Cardiac muscle cell (in vitro differentiated cells and primary cell): ENCODE measurements around the gene ARL4A. TPM values are rescaled to one million over a fixed set of nuclear protein-coding genes. Genes with fewer than 3 reads are reported as not detected.

Experiments
- DNase-seq, 2 donors: peaks; one replicate each; pipeline versions ENCODE4 v3.0.0 to v3.0.0-alpha.2; 2010 to 2017; ENCODE audit warnings: low read depth in 1 of 2, low spot score in 1 of 2
- H3K27ac ChIP-seq: fragments of 200-600 bp; sonication (generic); 2 replicates; pipeline ENCODE4 v1.5.1; 2016
- H3K27me3 ChIP-seq: fragments of 200-600 bp; sonication (generic); 2 replicates; pipeline ENCODE4 v1.6.0; 2016; ENCODE audit warnings: control low read depth
- H3K36me3 ChIP-seq: fragments of 200-600 bp; sonication (generic); 2 replicates; pipeline ENCODE4 v1.5.1; 2016; ENCODE audit warnings: control low read depth
- H3K4me1 ChIP-seq: fragments of 200-600 bp; sonication (generic); 2 replicates; pipeline ENCODE4 v1.8.1; 2017; ENCODE audit warnings: low read depth, mild to moderate bottlenecking, mixed run types
- H3K4me3 ChIP-seq: fragments of 200-600 bp; sonication (generic); 2 replicates; pipeline ENCODE4 v1.5.1; 2016; ENCODE audit warnings: mild to moderate bottlenecking
- H3K9me3 ChIP-seq: fragments of 200-600 bp; sonication (generic); 2 replicates; pipeline ENCODE4 v1.5.1; 2017; ENCODE audit warnings: low read depth, mild to moderate bottlenecking, control low read depth
- polyA plus RNA-seq: library from polyadenylated mRNA; unstranded; fragments of >200 nt; fragmentation: Nextera tagmentation; extraction: Ambion mirVana; gene quantifications from 2 replicates; pipeline ENCODE4 v1.2.1, GENCODE V29; 2016
- total RNA-seq: library from RNA; depleted of rRNA; stranded (reverse); fragments of >200 nt; gene quantifications from 2 replicates; pipeline ENCODE4 v1.2.3, GENCODE V29; 2016
- TF ChIP-seq, protein P1 (sequence below): IDR thresholded peaks from 2 replicates; pipeline ENCODE4 v1.5.1; 2012; ENCODE audit warnings: low read depth, mild to moderate bottlenecking, low read length

Gene ARL4A
- total and polyA plus RNA-seq, 2 experiments from 2014 or later: 6.5 to 10.0 TPM

DNA sequence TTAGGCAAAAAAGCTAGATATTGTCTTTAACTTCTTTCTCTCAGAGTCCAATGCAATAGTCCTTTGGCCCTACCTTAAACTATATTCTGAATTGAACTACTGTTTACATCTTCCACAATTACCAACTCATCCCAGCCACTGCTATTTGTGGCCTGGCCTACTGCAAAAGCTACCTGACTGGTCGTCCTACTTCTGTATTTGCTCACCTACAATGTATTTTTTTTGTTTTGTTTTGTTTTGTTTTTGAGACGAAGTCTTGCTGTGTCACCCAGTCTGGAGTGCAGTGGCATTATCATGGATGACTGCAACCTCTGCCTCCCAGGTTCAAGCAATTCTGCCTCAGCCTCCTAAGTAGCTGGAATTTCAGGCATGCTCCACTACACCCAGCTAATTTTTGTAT is 51.2 kb downstream of the ARL4A start:
- DNase-seq: no peak
- Histone ChIP-seq H3K9me3 (no peaks in the 10 kb centered on the region), H3K36me3 (no peaks in the 10 kb centered on the region), H3K4me3 (no peak overlapping the region), H3K27me3 (no peaks in the 10 kb centered on the region), H3K4me1 (no peaks in the 10 kb centered on the region), H3K27ac (no peak overlapping the region)
- TF ChIP-seq, protein P1, sequence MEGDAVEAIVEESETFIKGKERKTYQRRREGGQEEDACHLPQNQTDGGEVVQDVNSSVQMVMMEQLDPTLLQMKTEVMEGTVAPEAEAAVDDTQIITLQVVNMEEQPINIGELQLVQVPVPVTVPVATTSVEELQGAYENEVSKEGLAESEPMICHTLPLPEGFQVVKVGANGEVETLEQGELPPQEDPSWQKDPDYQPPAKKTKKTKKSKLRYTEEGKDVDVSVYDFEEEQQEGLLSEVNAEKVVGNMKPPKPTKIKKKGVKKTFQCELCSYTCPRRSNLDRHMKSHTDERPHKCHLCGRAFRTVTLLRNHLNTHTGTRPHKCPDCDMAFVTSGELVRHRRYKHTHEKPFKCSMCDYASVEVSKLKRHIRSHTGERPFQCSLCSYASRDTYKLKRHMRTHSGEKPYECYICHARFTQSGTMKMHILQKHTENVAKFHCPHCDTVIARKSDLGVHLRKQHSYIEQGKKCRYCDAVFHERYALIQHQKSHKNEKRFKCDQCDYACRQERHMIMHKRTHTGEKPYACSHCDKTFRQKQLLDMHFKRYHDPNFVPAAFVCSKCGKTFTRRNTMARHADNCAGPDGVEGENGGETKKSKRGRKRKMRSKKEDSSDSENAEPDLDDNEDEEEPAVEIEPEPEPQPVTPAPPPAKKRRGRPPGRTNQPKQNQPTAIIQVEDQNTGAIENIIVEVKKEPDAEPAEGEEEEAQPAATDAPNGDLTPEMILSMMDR: no peak

Other genes with a start within 250 kb of the ARL4A start
- 0.66 TPM in 1 of 2 replicates, not detected in the other for gene SCIN, start 116.9 kb upstream of the ARL4A start, total RNA-seq
- gene SCIN, start 116.9 kb upstream of the ARL4A start, polyA plus RNA-seq: 0.02 TPM in 1 of 2 replicates, not detected in the other